ENCODE measurements around the gene FAM89B.

The FAM89B gene

DNA sequence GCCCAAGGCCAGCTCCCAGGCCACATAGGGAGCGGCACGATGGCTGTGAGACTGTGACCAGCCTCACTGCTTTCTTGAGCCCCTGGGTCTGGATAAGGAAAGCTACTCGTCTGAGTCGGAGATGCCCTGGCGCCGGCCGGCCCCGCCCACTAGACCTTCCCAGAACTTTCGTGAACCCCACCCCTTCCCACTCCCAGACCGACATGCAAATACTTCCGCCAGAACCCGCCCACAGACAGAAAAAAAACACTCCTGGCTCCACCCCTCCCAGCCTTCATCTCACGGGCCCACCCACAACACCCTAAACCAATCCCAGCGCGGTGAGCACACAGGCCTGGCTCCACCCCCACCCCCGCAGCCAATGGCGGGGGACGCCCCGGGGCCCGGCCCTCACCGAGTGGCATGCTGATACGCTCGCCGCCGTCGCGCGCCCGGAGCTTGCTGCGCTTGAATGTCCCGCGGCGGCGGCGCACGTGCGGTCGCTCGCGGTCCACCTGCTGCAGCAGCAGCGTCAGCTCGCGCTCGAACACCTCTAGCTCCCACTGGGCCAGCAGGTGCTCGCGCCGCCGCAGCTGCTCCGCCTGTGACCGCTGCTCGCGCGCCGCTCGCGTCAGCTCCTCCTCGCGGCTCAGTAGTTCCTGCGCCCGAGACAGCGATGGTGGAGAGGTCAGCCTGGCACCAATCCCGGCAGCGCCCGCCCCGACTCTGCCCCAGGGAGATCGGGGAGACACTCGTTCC is 34.7 kb downstream of the FAM89B start:
- peak; percentile 72; the same call in 1 of the 2 replicates for TF ChIP-seq TEAD4 (IDR thresholded peaks at IDR 0.05)
- TF ChIP-seq, protein P1, sequence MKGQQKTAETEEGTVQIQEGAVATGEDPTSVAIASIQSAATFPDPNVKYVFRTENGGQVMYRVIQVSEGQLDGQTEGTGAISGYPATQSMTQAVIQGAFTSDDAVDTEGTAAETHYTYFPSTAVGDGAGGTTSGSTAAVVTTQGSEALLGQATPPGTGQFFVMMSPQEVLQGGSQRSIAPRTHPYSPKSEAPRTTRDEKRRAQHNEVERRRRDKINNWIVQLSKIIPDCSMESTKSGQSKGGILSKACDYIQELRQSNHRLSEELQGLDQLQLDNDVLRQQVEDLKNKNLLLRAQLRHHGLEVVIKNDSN (IDR thresholded peaks at IDR 0.05): peak; percentile 68
- TF ChIP-seq TAF1 (IDR thresholded peaks at IDR 0.05; ENCODE audit: low read depth): peak; percentile 45; the same call in 1 of the 2 replicates
- TF ChIP-seq ZBTB7A (IDR thresholded peaks at IDR 0.05; ENCODE audit: low read depth): no peak
- peak; percentile 87 for TF ChIP-seq TCF12 (IDR thresholded peaks at IDR 0.05; ENCODE audit: low read depth)
- TF ChIP-seq EGR1 (IDR thresholded peaks at IDR 0.05): peak; percentile 49; the same call in 1 of the 2 replicates
- peak; percentile 43; the same call in 1 of the 2 replicates for TF ChIP-seq CREB1 (IDR thresholded peaks at IDR 0.05; ENCODE audit: low read depth)
- TF ChIP-seq EP300 (IDR thresholded peaks at IDR 0.05; ENCODE audit: borderline replicate concordance): peak; percentile 61; the same call in 1 of the 2 replicates
- TF ChIP-seq RAD21 (IDR thresholded peaks at IDR 0.05; ENCODE audit: low read depth): no peak
- TF ChIP-seq, protein P2, sequence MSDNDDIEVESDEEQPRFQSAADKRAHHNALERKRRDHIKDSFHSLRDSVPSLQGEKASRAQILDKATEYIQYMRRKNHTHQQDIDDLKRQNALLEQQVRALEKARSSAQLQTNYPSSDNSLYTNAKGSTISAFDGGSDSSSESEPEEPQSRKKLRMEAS (IDR thresholded peaks at IDR 0.05): peak; percentile 100
- TF ChIP-seq NFIC (IDR thresholded peaks at IDR 0.05): peak; percentile 64
- TF ChIP-seq, protein P3, sequence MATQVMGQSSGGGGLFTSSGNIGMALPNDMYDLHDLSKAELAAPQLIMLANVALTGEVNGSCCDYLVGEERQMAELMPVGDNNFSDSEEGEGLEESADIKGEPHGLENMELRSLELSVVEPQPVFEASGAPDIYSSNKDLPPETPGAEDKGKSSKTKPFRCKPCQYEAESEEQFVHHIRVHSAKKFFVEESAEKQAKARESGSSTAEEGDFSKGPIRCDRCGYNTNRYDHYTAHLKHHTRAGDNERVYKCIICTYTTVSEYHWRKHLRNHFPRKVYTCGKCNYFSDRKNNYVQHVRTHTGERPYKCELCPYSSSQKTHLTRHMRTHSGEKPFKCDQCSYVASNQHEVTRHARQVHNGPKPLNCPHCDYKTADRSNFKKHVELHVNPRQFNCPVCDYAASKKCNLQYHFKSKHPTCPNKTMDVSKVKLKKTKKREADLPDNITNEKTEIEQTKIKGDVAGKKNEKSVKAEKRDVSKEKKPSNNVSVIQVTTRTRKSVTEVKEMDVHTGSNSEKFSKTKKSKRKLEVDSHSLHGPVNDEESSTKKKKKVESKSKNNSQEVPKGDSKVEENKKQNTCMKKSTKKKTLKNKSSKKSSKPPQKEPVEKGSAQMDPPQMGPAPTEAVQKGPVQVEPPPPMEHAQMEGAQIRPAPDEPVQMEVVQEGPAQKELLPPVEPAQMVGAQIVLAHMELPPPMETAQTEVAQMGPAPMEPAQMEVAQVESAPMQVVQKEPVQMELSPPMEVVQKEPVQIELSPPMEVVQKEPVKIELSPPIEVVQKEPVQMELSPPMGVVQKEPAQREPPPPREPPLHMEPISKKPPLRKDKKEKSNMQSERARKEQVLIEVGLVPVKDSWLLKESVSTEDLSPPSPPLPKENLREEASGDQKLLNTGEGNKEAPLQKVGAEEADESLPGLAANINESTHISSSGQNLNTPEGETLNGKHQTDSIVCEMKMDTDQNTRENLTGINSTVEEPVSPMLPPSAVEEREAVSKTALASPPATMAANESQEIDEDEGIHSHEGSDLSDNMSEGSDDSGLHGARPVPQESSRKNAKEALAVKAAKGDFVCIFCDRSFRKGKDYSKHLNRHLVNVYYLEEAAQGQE (IDR thresholded peaks at IDR 0.05; ENCODE audit: low read depth): no peak
- TF ChIP-seq YY1 (IDR thresholded peaks at IDR 0.05; ENCODE audit: low read depth): peak; percentile 56; the same call in 1 of the 2 replicates
- TF ChIP-seq FOXM1 (IDR thresholded peaks at IDR 0.05; ENCODE audit: borderline replicate concordance, low read depth): peak; percentile 27; the same call in 1 of the 2 replicates
- TF ChIP-seq CEBPB (IDR thresholded peaks at IDR 0.05): no peak

GRCh38 chr11:65607614-65608426 is 35.5 kb downstream of the FAM89B start:
- TF ChIP-seq ZBTB7A (IDR thresholded peaks at IDR 0.05; ENCODE audit: low read depth) (no peak), TAF1 (IDR thresholded peaks at IDR 0.05; ENCODE audit: low read depth) (no peak), TCF12 (IDR thresholded peaks at IDR 0.05; ENCODE audit: low read depth) (no peak), CREB1 (IDR thresholded peaks at IDR 0.05; ENCODE audit: low read depth) (no peak), RAD21 (IDR thresholded peaks at IDR 0.05; ENCODE audit: low read depth) (no peak), YY1 (IDR thresholded peaks at IDR 0.05; ENCODE audit: low read depth) (no peak), FOXM1 (IDR thresholded peaks at IDR 0.05; ENCODE audit: borderline replicate concordance, low read depth) (no peak), CEBPB (IDR thresholded peaks at IDR 0.05) (no peak), TEAD4 (IDR thresholded peaks at IDR 0.05) (no peak), EGR1 (IDR thresholded peaks at IDR 0.05) (no peak), NFIC (IDR thresholded peaks at IDR 0.05) (no peak), EP300 (IDR thresholded peaks at IDR 0.05; ENCODE audit: borderline replicate concordance) (no peak)
- TF ChIP-seq, protein P1 (IDR thresholded peaks at IDR 0.05): no peak
- TF ChIP-seq, protein P2 (IDR thresholded peaks at IDR 0.05): no peak
- TF ChIP-seq, protein P3 (IDR thresholded peaks at IDR 0.05; ENCODE audit: low read depth): no peak

GRCh38 chr11:65609229-65609628 is 36.9 kb downstream of the FAM89B start:
- TF ChIP-seq CREB1 (IDR thresholded peaks at IDR 0.05; ENCODE audit: low read depth) (no peak), NFIC (IDR thresholded peaks at IDR 0.05) (no peak), EP300 (IDR thresholded peaks at IDR 0.05; ENCODE audit: borderline replicate concordance) (no peak), TAF1 (IDR thresholded peaks at IDR 0.05; ENCODE audit: low read depth) (no peak), CEBPB (IDR thresholded peaks at IDR 0.05) (no peak), TEAD4 (IDR thresholded peaks at IDR 0.05) (no peak), YY1 (IDR thresholded peaks at IDR 0.05; ENCODE audit: low read depth) (no peak), RAD21 (IDR thresholded peaks at IDR 0.05; ENCODE audit: low read depth) (no peak), TCF12 (IDR thresholded peaks at IDR 0.05; ENCODE audit: low read depth) (no peak)
- TF ChIP-seq, protein P2 (IDR thresholded peaks at IDR 0.05): no peak

DNA sequence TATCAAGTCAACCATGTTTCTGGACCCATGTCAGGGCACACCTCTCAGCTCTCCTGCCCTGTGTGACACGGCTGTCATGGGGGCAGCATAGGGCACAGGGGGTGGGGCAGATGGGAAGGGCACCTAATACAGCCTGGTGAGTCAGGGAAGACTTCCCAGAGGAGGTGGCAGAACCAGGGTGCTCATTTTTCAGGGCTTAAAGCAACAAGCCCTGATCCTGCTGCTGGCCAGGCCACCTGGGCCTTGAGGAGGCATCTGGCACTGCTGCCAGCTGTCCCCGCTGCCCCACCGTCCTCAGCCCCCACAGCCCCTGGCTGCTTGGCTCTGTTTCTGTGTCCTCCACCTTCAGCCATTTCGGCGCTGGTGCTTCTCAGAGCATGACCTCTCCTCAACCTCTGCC is 37.3 kb downstream of the FAM89B start:
- TF ChIP-seq CREB1 (IDR thresholded peaks at IDR 0.05; ENCODE audit: low read depth) (no peak), NFIC (IDR thresholded peaks at IDR 0.05) (no peak), EP300 (IDR thresholded peaks at IDR 0.05; ENCODE audit: borderline replicate concordance) (no peak)
- TF ChIP-seq, protein P3 (IDR thresholded peaks at IDR 0.05; ENCODE audit: low read depth): no peak
- TF ChIP-seq, protein P1 (IDR thresholded peaks at IDR 0.05): no peak

Measured in Ishikawa (cell line).